HepG2 (cell line): ENCODE results near the gene CDCP2. TPM values are rescaled to one million over a fixed set of nuclear protein-coding genes. Genes with fewer than 3 reads are reported as not detected.

Source experiments
- ARID4A ChIP-seq: sonication (generic); formaldehyde crosslinking; IDR thresholded peaks from 2 replicates; pipeline ENCODE4 v1.5.0; 2020; ENCODE audit warnings: mild to moderate bottlenecking, missing genetic modification reagents, borderline replicate concordance
- ATF7 ChIP-seq, 2 experiments: fragments of 450-650 bp in 1 of 2; sonication (generic) in 1 of 2; formaldehyde crosslinking in 1 of 2; IDR thresholded peaks; 2 replicates each; pipeline versions ENCODE4 v1.4.0 to v1.6.1; 2016 to 2020; ENCODE audit warnings: antibody characterized with exemption in 1 of 2, mild to moderate bottlenecking in 1 of 2, missing genetic modification reagents in 1 of 2
- BATF2 ChIP-seq: sonication (generic); formaldehyde crosslinking; IDR thresholded peaks from 2 replicates; pipeline ENCODE4 v1.8.0; 2022; ENCODE audit warnings: mild to moderate bottlenecking, missing genetic modification reagents, moderate library complexity
- CEBPB ChIP-seq: IDR thresholded peaks from 2 replicates; pipeline ENCODE4 v1.6.1; 2011; ENCODE audit warnings: low read depth, low read length, improper control_type of control experiment, borderline replicate concordance
- CHD2 ChIP-seq: IDR thresholded peaks from 2 replicates; pipeline ENCODE4 v1.6.1; 2011; ENCODE audit warnings: low read depth, low read length, improper control_type of control experiment
- MAZ ChIP-seq, 2 experiments: sonication (generic) in 1 of 2; formaldehyde crosslinking in 1 of 2; IDR thresholded peaks; 2 replicates each; pipeline versions ENCODE4 v1.5.0 to v1.6.1; 2012 to 2020; ENCODE audit warnings: low read depth in 2 of 2, mild to moderate bottlenecking in 2 of 2, borderline replicate concordance in 1 of 2, improper control_type of control experiment in 1 of 2, low read length in 1 of 2, missing genetic modification reagents in 1 of 2, moderate library complexity in 1 of 2
- MNT ChIP-seq: fragments of 450-650 bp; IDR thresholded peaks from 2 replicates; pipeline ENCODE4 v1.6.1; 2016
- PBX3 ChIP-seq: sonication (generic); formaldehyde crosslinking; IDR thresholded peaks from 2 replicates; pipeline ENCODE4 v1.8.1; 2023; ENCODE audit warnings: missing genetic modification reagents, inconsistent platforms, borderline replicate concordance
- POLR2A ChIP-seq, 2 experiments: IDR thresholded peaks; 2 replicates each; pipeline ENCODE4 v1.6.1; 2011; ENCODE audit warnings: low read depth in 2 of 2, low read length in 2 of 2, mild to moderate bottlenecking in 1 of 2, moderate library complexity in 1 of 2; ENCODE audit not compliant: insufficient read depth in 1 of 2
- POLR2G ChIP-seq: fragments of 200-400 bp; formaldehyde crosslinking; IDR thresholded peaks from 2 replicates; pipeline ENCODE4 v1.6.1; 2018; ENCODE audit warnings: mild to moderate bottlenecking, low read depth, low read length, moderate library complexity
- RARA ChIP-seq: IDR thresholded peaks from 2 replicates; pipeline ENCODE4 v1.6.1; 2016; ENCODE audit warnings: missing genetic modification reagents, missing compliant biosample characterization
- SAFB2 ChIP-seq: sonication (generic); formaldehyde crosslinking; IDR thresholded peaks from 2 replicates; pipeline ENCODE4 v1.5.1; 2020; ENCODE audit warnings: missing genetic modification reagents, low read depth, mild to moderate bottlenecking, borderline replicate concordance
- YEATS2 ChIP-seq: sonication (generic); formaldehyde crosslinking; IDR thresholded peaks from 2 replicates; pipeline ENCODE4 v1.4.0; 2020; ENCODE audit warnings: missing genetic modification reagents, borderline replicate concordance
- ZBTB1 ChIP-seq: sonication (generic); formaldehyde crosslinking; IDR thresholded peaks from 2 replicates; pipeline ENCODE4 v1.4.0; 2020; ENCODE audit warnings: missing genetic modification reagents, borderline replicate concordance
- ZFP91 ChIP-seq: sonication (generic); formaldehyde crosslinking; IDR thresholded peaks from 2 replicates; pipeline ENCODE4 v1.9.0; 2022; ENCODE audit warnings: missing genetic modification reagents, mild to moderate bottlenecking, borderline replicate concordance
- ZNF136 ChIP-seq: sonication (generic); formaldehyde crosslinking; IDR thresholded peaks from 2 replicates; pipeline ENCODE4 v1.8.1; 2022; ENCODE audit warnings: low read depth, mild to moderate bottlenecking, moderate library complexity, missing genetic modification reagents
- ZNF792 ChIP-seq: IDR thresholded peaks from 2 replicates; pipeline ENCODE4 v1.6.1; 2016
- ZNF841 ChIP-seq: sonication (generic); formaldehyde crosslinking; IDR thresholded peaks from 2 replicates; pipeline ENCODE4 v1.8.1; 2023; ENCODE audit warnings: missing genetic modification reagents, borderline replicate concordance
- polyA plus RNA-seq, 8 experiments: library from polyadenylated mRNA; depleted of rRNA in 3 of 8; stranded (reverse) in 7 of 8; unstranded in 1 of 8; fragments of >200 nt; fragmentation: Illumina TruSeq in 4 of 8; extraction: Trizol in 4 of 8; gene quantifications; 2 replicates each; pipeline versions ENCODE4 v1.2.1 to v1.2.3, GENCODE V29; 2011 to 2016; ENCODE audit warnings: low read depth in 4 of 8, missing spikeins in 1 of 8, mixed read lengths in 1 of 8; ENCODE audit not compliant: insufficient read depth in 1 of 8
- total RNA-seq, 5 experiments: library from RNA; depleted of rRNA; stranded (reverse); fragments of >200 nt; fragmentation: Illumina TruSeq; extraction: Trizol; gene quantifications; 2 replicates each; pipeline ENCODE4 v1.2.3, GENCODE V29; 2016; ENCODE audit warnings: low read depth in 1 of 5

The CDCP2 gene
- total and polyA plus RNA-seq, 2 of the 13 experiments (the other 11 are each of a cell fraction or from before 2014, with no cell fraction given): not detected

GRCh38 chr1:54199765-54200518 is 47.1 kb upstream of the CDCP2 start, which contains the start of the genes CYB5RL and MRPL37 (continued):
- TF ChIP-seq PBX3 (CRISPR knock-in tag) (peak; percentile 90; the same call in 1 of the 2 replicates), SAFB2 (CRISPR knock-in tag) (0 out of 2 replicates have a peak, but pooled peaks have one; percentile 65), ZNF136 (no peak), POLR2A (IDR thresholded peaks at IDR 0.05; ENCODE audit: insufficient read depth in 1 of 2, low read depth in 2 of 2, low read length in 2 of 2) (peak; percentile 82 to 84), POLR2G (peak; percentile 96), MNT (0 out of 2 replicates have a peak, but pooled peaks have one; percentile 4), YEATS2 (CRISPR knock-in tag) (peak; percentile 64; the same call in 1 of the 2 replicates), ATF7 (IDR thresholded peaks at IDR 0.05) (no peak), ATF7 (CRISPR knock-in tag; IDR thresholded peaks at IDR 0.05) (no peak), CEBPB (no peak), RARA (CRISPR knock-in tag) (peak; percentile 66), BATF2 (CRISPR knock-in tag) (0 out of 2 replicates have a peak, but pooled peaks have one; percentile 10), ZNF792 (CRISPR knock-in tag) (peak; percentile 15; the same call in 1 of the 2 replicates), CHD2 (peak; percentile 30; the same call in 1 of the 2 replicates), MAZ (IDR thresholded peaks at IDR 0.05; ENCODE audit: borderline replicate concordance, low read depth, low read length) (peak; percentile 69; the same call in 1 of the 2 replicates), MAZ (CRISPR knock-in tag; IDR thresholded peaks at IDR 0.05; ENCODE audit: low read depth) (peak; percentile 38; the same call in 1 of the 2 replicates), ARID4A (CRISPR knock-in tag) (peak; percentile 83), ZFP91 (CRISPR knock-in tag) (peak; percentile 83; the same call in 1 of the 2 replicates), ZBTB1 (no peak), ZNF841 (CRISPR knock-in tag) (no peak)
